Lung (tissue), 12 donors: ENCODE results near the gene DUSP28. TPM values are rescaled to one million over a fixed set of nuclear protein-coding genes. Genes with fewer than 3 reads are reported as not detected.

Source experiments
- ATAC-seq: fragments of 200-7000 bp; cut with Tn5 transposase; one replicate; pipeline ENCODE4 v1.9.1; 2020; ENCODE audit warnings: moderate number of reproducible peaks; ENCODE audit not compliant: insufficient read depth, low FRiP score
- DNase-seq, 3 donors: peaks; one replicate each; pipeline ENCODE4 v3.0.0-alpha.2; 2013 to 2017
- H3K27ac ChIP-seq, 2 donors: one replicate each; pipeline ENCODE4 v1.5.1; 2013; ENCODE audit warnings: mild to moderate bottlenecking in 2 of 2, moderate library complexity in 2 of 2, control low read depth in 1 of 2, inconsistent platforms in 1 of 2, low read depth in 1 of 2, low read length in 1 of 2
- H3K27me3 ChIP-seq, 3 donors: one replicate each; pipeline ENCODE4 v1.5.1; 2013; ENCODE audit warnings: low read length in 2 of 3; ENCODE audit not compliant: control insufficient read depth in 3 of 3, insufficient read depth in 3 of 3
- H3K36me3 ChIP-seq, 4 donors: one replicate each; pipeline ENCODE4 v1.5.1; 2013; ENCODE audit warnings: low read length in 4 of 4, mild to moderate bottlenecking in 1 of 4, moderate library complexity in 1 of 4; ENCODE audit not compliant: control insufficient read depth in 4 of 4, insufficient read depth in 4 of 4
- H3K4me1 ChIP-seq, 5 donors: one replicate each; pipeline ENCODE4 v1.5.1; 2013; ENCODE audit warnings: low read length in 5 of 5, mild to moderate bottlenecking in 2 of 5, moderate library complexity in 1 of 5; ENCODE audit not compliant: control insufficient read depth in 5 of 5, insufficient read depth in 5 of 5
- H3K4me3 ChIP-seq: one replicate; pipeline ENCODE4 v1.5.1; 2013; ENCODE audit warnings: mild to moderate bottlenecking, control low read depth, moderate library complexity
- H3K9ac ChIP-seq, 2 donors: one replicate each; pipeline ENCODE4 v1.5.1; 2013; ENCODE audit warnings: low read length in 2 of 2, control low read depth in 1 of 2; ENCODE audit not compliant: insufficient read depth in 1 of 2
- H3K9me3 ChIP-seq, 4 donors: one replicate each; pipeline ENCODE4 v1.5.1; 2013; ENCODE audit warnings: low read length in 3 of 4, mild to moderate bottlenecking in 1 of 4, moderate library complexity in 1 of 4; ENCODE audit not compliant: control insufficient read depth in 4 of 4, insufficient read depth in 3 of 4
- CTCF ChIP-seq: IDR thresholded peaks from 2 replicates; pipeline ENCODE4 v1.5.1; 2012; ENCODE audit warnings: mild to moderate bottlenecking; ENCODE audit errors: control extremely low read depth, extremely low read depth
- WGBS, 2 donors: extraction: QIAGEN DNeasy Blood & Tissue Kit; methylation state at CpG; one replicate each; pipeline ENCODE4 v1.1.7; 2013; 5-methylcytosine and 5-hydroxymethylcytosine counted together
- polyA plus RNA-seq, 2 donors: library from polyadenylated mRNA; stranded (reverse); fragments of 200-250 nt; gene quantifications; one replicate each; pipeline ENCODE4 v1.2.1, GENCODE V29; 2013
- total RNA-seq, 2 donors: library from RNA; depleted of rRNA in 1 of 2; stranded (reverse); fragments of >200 nt in 1 of 2; gene quantifications; one replicate each; pipeline ENCODE4 v1.2.1, GENCODE V29; 2014 to 2021
- donor health status: control.
- donor health status: control.
- donor health status: Bipolar disorder and iron deficiency.
- donor health status: healthy.
- donor health status: DM: yes; HTN: yes; CAD: no.

Gene DUSP28
- total and polyA plus RNA-seq, 4 donors: 2.8 to 7.7 (median 5.2) TPM

GRCh38 chr2:240596491-240596931 is 36.4 kb downstream of the DUSP28 start:
- Histone ChIP-seq H3K9me3 (no peaks in the 10 kb centered on the region), H3K27me3 (no peaks in the 10 kb centered on the region), H3K36me3 (peaks cover 0 to 63% (median 1%) of the 10 kb centered on the region in 4 donors), H3K27ac (no peak overlapping the region), H3K4me3 (no peak overlapping the region), H3K9ac (no peak overlapping the region), H3K4me1 (peaks cover 0 to 16% (median 0%) of the 10 kb centered on the region in 5 donors)
- no peak for TF ChIP-seq CTCF
- 87 to 89% methylated on average over 23 of the region's 23 CpGs for WGBS, 2 donors
- DNase-seq: no peak
- ATAC-seq: no peak

DNA sequence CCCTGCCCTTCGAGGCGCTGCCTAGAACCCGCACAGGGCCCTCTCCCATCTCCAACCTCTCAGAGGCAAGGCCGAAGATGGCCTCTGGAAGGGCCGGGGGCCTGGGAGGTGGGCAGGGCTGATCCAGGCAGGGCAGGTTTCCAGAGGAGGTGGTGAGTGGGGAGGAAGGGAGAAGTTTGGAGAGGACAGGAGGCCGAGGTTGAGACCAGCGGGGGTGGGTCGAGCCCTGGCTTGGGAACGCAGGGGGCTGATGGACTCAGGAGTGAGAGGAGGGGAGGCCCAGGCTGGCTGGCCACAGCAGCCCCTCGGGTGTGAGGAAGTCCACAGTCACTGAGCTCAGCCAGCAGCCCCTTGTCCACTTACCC is 36.9 kb downstream of the DUSP28 start:
- TF ChIP-seq CTCF: no peak
- Histone ChIP-seq H3K9me3 (no peaks in the 10 kb centered on the region), H3K27me3 (no peaks in the 10 kb centered on the region), H3K27ac (no peak overlapping the region), H3K4me3 (no peak overlapping the region), H3K36me3 (peaks cover 0 to 60% (median 1%) of the 10 kb centered on the region in 4 donors), H3K4me1 (peaks cover 0 to 16% (median 0%) of the 10 kb centered on the region in 5 donors), H3K9ac (no peak overlapping the region)
- DNase-seq (no peak), ATAC-seq (no peak)
- 94 to 97% methylated on average over 10 of the region's 10 CpGs for WGBS, 2 donors

GRCh38 chr2:240597419-240598181 is 37.4 kb downstream of the DUSP28 start:
- no peaks in the 10 kb centered on the region for H3K27me3 ChIP-seq
- no peak overlapping the region for H3K27ac ChIP-seq
- H3K9ac ChIP-seq: no peak overlapping the region
- no peaks in the 10 kb centered on the region for H3K9me3 ChIP-seq
- DNase-seq: no peak
- no peak overlapping the region for H3K4me3 ChIP-seq
- WGBS, 2 donors: 93 to 97% methylated on average over 21 to 22 of the region's 22 CpGs
- no peak for TF ChIP-seq CTCF
- peaks cover 0 to 16% (median 0%) of the 10 kb centered on the region in 5 donors for H3K4me1 ChIP-seq
- no peak for ATAC-seq
- peaks cover 0 to 54% (median 0%) of the 10 kb centered on the region in 4 donors for H3K36me3 ChIP-seq
